Measurements from ENCODE around the gene RNF144B.

RNF144B gene

GRCh38 chr6:18496462-18496861 lies 109.3 kb downstream of the RNF144B start:
- Histone ChIP-seq H3K9me3 (no peaks in the 10 kb centered on the region), H3K27me3 (ENCODE audit: low read depth) (no peaks in the 10 kb centered on the region), H3K36me3 (replicated peaks) (no peaks in the 10 kb centered on the region), H3K4me3 (no peak overlapping the region), H3K4me1 (no peaks in the 10 kb centered on the region; the same call in 1 of the 2 replicates)
- no peak for DNase-seq (ENCODE audit: low spot score in 2 of 2)
- in situ Hi-C loops (cut with MboI; ENCODE audit: low sequenced_read_pairs): loop anchor here (5.0 kb wide), 1 partner anchor 169 kb away; no protein-coding TSS in a partner anchor

- Histone ChIP-seq H3K9me3 (no peaks in the 10 kb centered on the region), H3K4me3 (no peak overlapping the region), H3K4me1 (no peaks in the 10 kb centered on the region; the same call in 1 of the 2 replicates), H3K36me3 (replicated peaks) (no peaks in the 10 kb centered on the region), H3K27me3 (ENCODE audit: low read depth) (no peaks in the 10 kb centered on the region)
- in situ Hi-C loops (cut with MboI; ENCODE audit: low sequenced_read_pairs): loop anchor here (5.0 kb wide), 1 partner anchor 170 kb away; no protein-coding TSS in a partner anchor
- no peak for DNase-seq (ENCODE audit: low spot score in 2 of 2)
Measured at GRCh38 chr6:18497006-18497405, 109.9 kb downstream of the RNF144B start.

- Histone ChIP-seq H3K9me3 (no peaks in the 10 kb centered on the region), H3K4me1 (no peaks in the 10 kb centered on the region; the same call in 1 of the 2 replicates), H3K4me3 (no peak overlapping the region), H3K36me3 (replicated peaks) (no peaks in the 10 kb centered on the region), H3K27me3 (ENCODE audit: low read depth) (no peaks in the 10 kb centered on the region)
- in situ Hi-C loops (cut with MboI; ENCODE audit: low sequenced_read_pairs): loop anchor here (5.0 kb wide), 1 partner anchor 171 kb away; no protein-coding TSS in a partner anchor
- no peak for DNase-seq (ENCODE audit: low spot score in 2 of 2)
Measured at GRCh38 chr6:18498408-18498807, 111.3 kb downstream of the RNF144B start.

- no peaks in the 10 kb centered on the region for H3K36me3 ChIP-seq (replicated peaks)
- no peaks in the 10 kb centered on the region for H3K9me3 ChIP-seq
- H3K27me3 ChIP-seq (ENCODE audit: low read depth): no peaks in the 10 kb centered on the region
- in situ Hi-C loops (cut with MboI; ENCODE audit: low sequenced_read_pairs): no loop called here
- no peak for DNase-seq (ENCODE audit: low spot score in 2 of 2)
- no peak overlapping the region for H3K4me3 ChIP-seq
- no peaks in the 10 kb centered on the region for H3K4me1 ChIP-seq
Measured at GRCh38 chr6:18500921-18501662, 113.9 kb downstream of the RNF144B start.

GRCh38 chr6:18501663-18502013 lies 114.5 kb downstream of the RNF144B start:
- Histone ChIP-seq H3K9me3 (no peaks in the 10 kb centered on the region), H3K4me3 (no peak overlapping the region), H3K4me1 (no peaks in the 10 kb centered on the region), H3K27me3 (ENCODE audit: low read depth) (no peaks in the 10 kb centered on the region), H3K36me3 (replicated peaks) (no peaks in the 10 kb centered on the region)
- in situ Hi-C loops (cut with MboI; ENCODE audit: low sequenced_read_pairs): no loop called here
- no peak for DNase-seq (ENCODE audit: low spot score in 2 of 2)

- no peak for DNase-seq (ENCODE audit: low spot score in 2 of 2)
- H3K4me3 ChIP-seq: no peak overlapping the region
- no peaks in the 10 kb centered on the region for H3K4me1 ChIP-seq
- in situ Hi-C loops (cut with MboI; ENCODE audit: low sequenced_read_pairs): no loop called here
- no peaks in the 10 kb centered on the region for H3K9me3 ChIP-seq
- H3K27me3 ChIP-seq (ENCODE audit: low read depth): no peaks in the 10 kb centered on the region
- H3K36me3 ChIP-seq (replicated peaks): no peaks in the 10 kb centered on the region
Measured at GRCh38 chr6:18503206-18503592, 116.0 kb downstream of the RNF144B start.

GRCh38 chr6:18503593-18504231 lies 116.6 kb downstream of the RNF144B start:
- no peaks in the 10 kb centered on the region for H3K4me1 ChIP-seq
- DNase-seq (ENCODE audit: low spot score in 2 of 2): peak; percentile 70 to 73
- no peaks in the 10 kb centered on the region for H3K36me3 ChIP-seq (replicated peaks)
- H3K9me3 ChIP-seq: no peaks in the 10 kb centered on the region
- H3K4me3 ChIP-seq: no peak overlapping the region
- H3K27me3 ChIP-seq (ENCODE audit: low read depth): no peaks in the 10 kb centered on the region
- in situ Hi-C loops (cut with MboI; ENCODE audit: low sequenced_read_pairs): no loop called here

GRCh38 chr6:18504232-18504596 lies 117.1 kb downstream of the RNF144B start:
- Histone ChIP-seq H3K27me3 (ENCODE audit: low read depth) (no peaks in the 10 kb centered on the region), H3K4me3 (no peak overlapping the region), H3K36me3 (replicated peaks) (no peaks in the 10 kb centered on the region), H3K9me3 (no peaks in the 10 kb centered on the region), H3K4me1 (no peaks in the 10 kb centered on the region)
- in situ Hi-C loops (cut with MboI; ENCODE audit: low sequenced_read_pairs): no loop called here
- no peak for DNase-seq (ENCODE audit: low spot score in 2 of 2)

- Histone ChIP-seq H3K4me3 (no peak overlapping the region), H3K4me1 (no peaks in the 10 kb centered on the region), H3K9me3 (no peaks in the 10 kb centered on the region), H3K27me3 (ENCODE audit: low read depth) (no peaks in the 10 kb centered on the region), H3K36me3 (replicated peaks) (no peaks in the 10 kb centered on the region)
- DNase-seq (ENCODE audit: low spot score in 2 of 2): peak in 1 of 2 experiments; percentile 13
- in situ Hi-C loops (cut with MboI; ENCODE audit: low sequenced_read_pairs): no loop called here
Measured at GRCh38 chr6:18506382-18507017, 119.3 kb downstream of the RNF144B start.

GRCh38 chr6:18507018-18507415 lies 119.9 kb downstream of the RNF144B start:
- Histone ChIP-seq H3K36me3 (replicated peaks) (no peaks in the 10 kb centered on the region), H3K27me3 (ENCODE audit: low read depth) (no peaks in the 10 kb centered on the region), H3K4me1 (no peaks in the 10 kb centered on the region), H3K4me3 (no peak overlapping the region), H3K9me3 (no peaks in the 10 kb centered on the region)
- in situ Hi-C loops (cut with MboI; ENCODE audit: low sequenced_read_pairs): no loop called here
- DNase-seq (ENCODE audit: low spot score in 2 of 2): peak; percentile 45 to 48

- no peaks in the 10 kb centered on the region for H3K36me3 ChIP-seq (replicated peaks)
- in situ Hi-C loops (cut with MboI; ENCODE audit: low sequenced_read_pairs): no loop called here
- H3K4me3 ChIP-seq: no peak overlapping the region
- H3K9me3 ChIP-seq: no peaks in the 10 kb centered on the region
- no peaks in the 10 kb centered on the region for H3K27me3 ChIP-seq (ENCODE audit: low read depth)
- H3K4me1 ChIP-seq: no peaks in the 10 kb centered on the region
- no peak for DNase-seq (ENCODE audit: low spot score in 2 of 2)
Measured at GRCh38 chr6:18507561-18507960, 120.4 kb downstream of the RNF144B start.

- Histone ChIP-seq H3K4me3 (no peak overlapping the region), H3K9me3 (no peaks in the 10 kb centered on the region), H3K27me3 (ENCODE audit: low read depth) (no peaks in the 10 kb centered on the region), H3K36me3 (replicated peaks) (no peaks in the 10 kb centered on the region), H3K4me1 (no peaks in the 10 kb centered on the region)
- no peak for DNase-seq (ENCODE audit: low spot score in 2 of 2)
- in situ Hi-C loops (cut with MboI; ENCODE audit: low sequenced_read_pairs): no loop called here
Measured at GRCh38 chr6:18509871-18510643, 122.9 kb downstream of the RNF144B start.

- H3K36me3 ChIP-seq (replicated peaks): no peaks in the 10 kb centered on the region
- H3K9me3 ChIP-seq: no peaks in the 10 kb centered on the region
- no peak for DNase-seq (ENCODE audit: low spot score in 2 of 2)
- H3K4me1 ChIP-seq: no peaks in the 10 kb centered on the region
- H3K27me3 ChIP-seq (ENCODE audit: low read depth): no peaks in the 10 kb centered on the region
- in situ Hi-C loops (cut with MboI; ENCODE audit: low sequenced_read_pairs): no loop called here
- no peak overlapping the region for H3K4me3 ChIP-seq
Measured at GRCh38 chr6:18510644-18511033, 123.5 kb downstream of the RNF144B start.

Measured in HAP-1 (cell line).